AG04450 (cell line): Measurements from ENCODE around the gene UGT1A6. TPM values are rescaled to one million over a fixed set of nuclear protein-coding genes. Genes with fewer than 3 reads are reported as not detected.

Source experiments
- CTCF ChIA-PET: fragments of 300-600, 350-600 bp; formaldehyde crosslinking; extraction: SDS; loops from one replicate; lab custom pipeline; 2022; ENCODE audit warnings: antibody characterized with exemption, inconsistent platforms; lab: Charles Lee
- POLR2A ChIA-PET: fragments of 350-600 bp; formaldehyde crosslinking; extraction: SDS; loops from one replicate; lab custom pipeline; 2021; ENCODE audit warnings: antibody characterized with exemption, inconsistent platforms; lab: Yijun Ruan, JAX
- DNase-seq: peaks from one replicate; pipeline ENCODE4 v3.0.0-alpha.2; 2011; ENCODE audit warnings: low read depth, low spot score
- H3K27ac ChIP-seq: one replicate; pipeline ENCODE4 v1.5.1; 2012; ENCODE audit warnings: low read depth, low read length, control low read depth
- H3K27me3 ChIP-seq: one replicate; pipeline ENCODE4 v1.6.0; 2012; ENCODE audit warnings: low read length; ENCODE audit not compliant: control insufficient read depth, insufficient read depth
- H3K4me3 ChIP-seq: 2 replicates; pipeline ENCODE4 v1.5.1; 2011; ENCODE audit warnings: mild to moderate bottlenecking, low read depth, low read length, control low read depth
- H3K9me3 ChIP-seq: 2 replicates; pipeline ENCODE4 v1.5.1; 2012; ENCODE audit warnings: low read length; ENCODE audit not compliant: control insufficient read depth, insufficient read depth
- polyA plus RNA-seq: library from polyadenylated mRNA; depleted of rRNA; stranded (reverse); fragments of >200 nt; gene quantifications from 2 replicates; pipeline ENCODE4 v1.2.3, GENCODE V29; 2011
- TF ChIP-seq, protein P1 (sequence below): IDR thresholded peaks from 2 replicates; pipeline ENCODE4 v1.5.1; 2011; ENCODE audit warnings: low read depth, low read length, control low read depth, inconsistent platforms

The UGT1A6 gene
- polyA plus RNA-seq, 1 experiment: not detected

DNA sequence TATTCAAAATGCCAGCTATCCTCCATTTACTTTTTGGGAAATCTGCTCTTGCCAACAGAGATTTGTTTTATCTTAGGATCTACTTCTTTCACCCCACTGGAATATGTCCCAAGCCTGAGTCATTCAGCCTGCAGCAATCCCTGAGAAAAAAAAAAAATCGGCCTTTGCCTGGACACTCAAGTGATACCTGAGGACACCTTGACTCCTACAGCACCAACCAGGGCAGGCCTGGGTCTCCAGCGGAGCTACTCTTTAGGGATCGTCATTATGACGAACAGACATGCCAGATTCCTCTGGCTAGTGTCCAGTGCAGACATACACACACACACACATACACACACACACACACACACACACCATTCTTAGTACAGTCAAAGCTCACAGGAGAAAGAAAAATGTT, 2.2 kb upstream of the UGT1A6 start:
- TF ChIP-seq, protein P1, sequence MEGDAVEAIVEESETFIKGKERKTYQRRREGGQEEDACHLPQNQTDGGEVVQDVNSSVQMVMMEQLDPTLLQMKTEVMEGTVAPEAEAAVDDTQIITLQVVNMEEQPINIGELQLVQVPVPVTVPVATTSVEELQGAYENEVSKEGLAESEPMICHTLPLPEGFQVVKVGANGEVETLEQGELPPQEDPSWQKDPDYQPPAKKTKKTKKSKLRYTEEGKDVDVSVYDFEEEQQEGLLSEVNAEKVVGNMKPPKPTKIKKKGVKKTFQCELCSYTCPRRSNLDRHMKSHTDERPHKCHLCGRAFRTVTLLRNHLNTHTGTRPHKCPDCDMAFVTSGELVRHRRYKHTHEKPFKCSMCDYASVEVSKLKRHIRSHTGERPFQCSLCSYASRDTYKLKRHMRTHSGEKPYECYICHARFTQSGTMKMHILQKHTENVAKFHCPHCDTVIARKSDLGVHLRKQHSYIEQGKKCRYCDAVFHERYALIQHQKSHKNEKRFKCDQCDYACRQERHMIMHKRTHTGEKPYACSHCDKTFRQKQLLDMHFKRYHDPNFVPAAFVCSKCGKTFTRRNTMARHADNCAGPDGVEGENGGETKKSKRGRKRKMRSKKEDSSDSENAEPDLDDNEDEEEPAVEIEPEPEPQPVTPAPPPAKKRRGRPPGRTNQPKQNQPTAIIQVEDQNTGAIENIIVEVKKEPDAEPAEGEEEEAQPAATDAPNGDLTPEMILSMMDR: no peak
- POLR2A ChIA-PET: no interaction called here
- H3K27ac ChIP-seq: no peak overlapping the region
- CTCF ChIA-PET: interaction anchor here (0.5 to 0.8 kb wide), 2 partner anchors 17 to 22 kb away, joined by 3 to 4 read pairs; partner anchors contain the start of gene UGT1A5
- no peak overlapping the region for H3K4me3 ChIP-seq
- H3K9me3 ChIP-seq: no peaks in the 10 kb centered on the region
- peaks cover 4% of the 10 kb centered on the region for H3K27me3 ChIP-seq
- DNase-seq: no peak

DNA sequence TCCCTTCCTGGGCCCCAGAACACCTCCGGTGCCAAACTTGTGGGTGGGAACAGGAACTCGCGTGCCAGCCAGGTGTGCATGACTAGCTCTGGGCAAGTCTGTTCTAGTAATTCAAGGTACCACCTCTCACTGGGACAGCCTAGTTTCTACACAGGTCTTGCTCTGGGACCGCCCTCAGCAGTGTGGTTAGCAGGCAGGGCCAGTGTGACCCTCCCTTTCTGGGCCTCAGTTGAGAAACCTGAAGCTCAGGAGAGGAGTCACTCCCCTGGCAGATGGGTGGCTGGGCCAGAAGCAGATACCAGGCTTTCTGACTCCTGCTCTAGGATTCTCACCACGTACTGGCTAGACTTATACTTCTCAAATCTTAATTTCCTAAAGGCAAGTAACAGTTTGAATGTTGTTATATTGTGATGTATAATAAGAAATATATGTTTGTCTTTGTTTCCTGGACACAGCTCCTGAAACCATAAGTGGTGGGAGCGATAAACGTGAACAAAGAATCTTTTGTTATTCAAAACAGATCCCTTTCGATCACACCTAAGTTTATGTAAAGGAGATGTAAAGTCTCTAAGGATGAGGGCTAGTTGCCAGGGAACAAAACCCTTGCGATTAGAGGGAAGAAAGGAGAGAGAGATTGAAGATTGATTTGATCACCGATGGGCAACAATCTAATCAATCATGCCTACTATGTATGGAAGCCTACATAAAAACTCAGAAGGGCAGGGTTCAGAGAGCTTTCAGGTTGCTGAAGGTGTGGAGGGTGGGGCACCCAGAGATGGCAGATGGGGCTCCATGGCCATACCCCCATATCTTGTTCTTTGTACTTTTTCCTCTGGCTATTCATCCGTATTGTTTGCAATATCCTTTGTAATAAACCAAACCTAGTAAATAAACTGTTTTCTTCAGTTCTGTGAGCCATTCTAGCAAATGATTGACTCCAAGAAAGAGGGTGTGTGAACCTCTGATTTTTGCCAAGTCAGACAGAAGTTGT, 952 bp upstream of the UGT1A6 start:
- ChIA-PET POLR2A (no interaction called here), CTCF (no interaction called here)
- Histone ChIP-seq H3K4me3 (no peak overlapping the region), H3K9me3 (no peaks in the 10 kb centered on the region), H3K27ac (no peak overlapping the region), H3K27me3 (peaks cover 3% of the 10 kb centered on the region)
- TF ChIP-seq, protein P1: no peak
- DNase-seq: no peak

DNA sequence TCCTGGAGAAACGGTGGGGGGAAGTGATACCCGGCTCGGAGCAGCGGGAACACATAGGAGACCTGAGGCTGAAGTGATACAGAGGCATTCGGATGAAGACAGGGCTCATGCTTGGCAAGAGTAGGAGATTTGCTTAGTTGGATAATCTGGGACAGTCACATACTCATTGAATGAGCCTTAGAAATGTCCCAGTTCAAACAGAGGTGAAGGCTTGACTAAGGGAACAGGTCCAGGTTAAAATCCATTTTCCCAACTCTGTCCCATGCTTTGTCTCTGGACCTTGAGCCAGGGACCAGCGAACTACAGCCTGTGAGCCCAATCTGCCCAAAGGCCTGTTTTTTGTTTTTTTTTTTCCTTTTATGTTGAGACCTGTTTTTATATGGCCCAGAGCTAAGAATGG, 1.3 kb downstream of the UGT1A6 start:
- TF ChIP-seq, protein P1: no peak
- no peak for DNase-seq
- no peak overlapping the region for H3K27ac ChIP-seq
- H3K4me3 ChIP-seq: no peak overlapping the region
- H3K27me3 ChIP-seq: peaks cover 2% of the 10 kb centered on the region
- H3K9me3 ChIP-seq: no peaks in the 10 kb centered on the region
- CTCF ChIA-PET: no interaction called here
- POLR2A ChIA-PET: no interaction called here

DNA sequence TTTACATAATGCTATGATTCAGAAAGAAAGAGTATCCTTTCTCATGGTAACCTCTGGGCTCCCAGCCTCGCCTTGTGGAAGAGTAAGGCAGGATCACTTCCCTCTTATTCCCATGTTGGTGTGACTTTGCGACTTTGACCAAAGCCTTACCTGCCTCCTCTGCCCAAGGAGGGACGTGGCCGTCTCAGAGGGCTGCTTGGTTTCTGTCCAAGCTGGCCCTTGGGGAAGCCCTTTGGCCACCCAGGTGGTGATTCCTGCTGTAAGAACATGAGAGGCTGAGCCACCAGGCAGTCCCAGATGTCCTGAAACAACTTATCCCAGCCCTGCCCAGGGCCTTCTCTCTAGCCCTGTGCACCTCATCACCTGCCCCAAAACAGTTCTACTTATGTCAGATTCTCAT, 6.0 kb downstream of the UGT1A6 start:
- TF ChIP-seq, protein P1: no peak
- peaks cover 2% of the 10 kb centered on the region for H3K27me3 ChIP-seq
- H3K27ac ChIP-seq: no peak overlapping the region
- ChIA-PET POLR2A (no interaction called here), CTCF (interaction anchor here (0.8 kb wide), 1 partner anchor 250 kb away, joined by 3 read pairs; no protein-coding TSS in a partner anchor)
- 0 out of 2 replicates have a peak, but pooled peaks cover under 1% of the 10 kb centered on the region for H3K9me3 ChIP-seq
- DNase-seq: no peak
- no peak overlapping the region for H3K4me3 ChIP-seq
